GM23248 (cell line): Measurements from ENCODE around the gene KHDRBS2. TPM values are rescaled to one million over a fixed set of nuclear protein-coding genes. Genes with fewer than 3 reads are reported as not detected.
"Not testable (repeated sequence)": the region's sequence is repeated elsewhere in the genome, so short reads cannot be mapped to it uniquely, and the experiment has no call there.

Experiments
- DNase-seq: peaks from one replicate; pipeline ENCODE4 v3.0.0-alpha.2; 2015
- H2AFZ ChIP-seq: fragments of 200-600 bp; sonication (generic); 2 replicates; pipeline ENCODE4 v1.6.1; 2016; ENCODE audit warnings: antibody characterized with exemption
- H3F3A ChIP-seq: fragments of 200-600 bp; sonication (generic); 2 replicates; pipeline ENCODE4 v1.6.1; 2016; ENCODE audit warnings: mild to moderate bottlenecking, antibody characterized with exemption, mixed run types; ENCODE audit not compliant: insufficient read depth
- H3K27ac ChIP-seq: fragments of 200-600 bp; sonication (generic); 2 replicates; pipeline ENCODE4 v1.5.1; 2016; ENCODE audit warnings: mild to moderate bottlenecking
- H3K27me3 ChIP-seq: fragments of 200-600 bp; sonication (generic); replicated peaks from 2 replicates; pipeline ENCODE4 v1.6.1; 2016; ENCODE audit warnings: mild to moderate bottlenecking; ENCODE audit not compliant: insufficient read depth
- H3K36me3 ChIP-seq: fragments of 200-600 bp; sonication (generic); 2 replicates; pipeline ENCODE4 v1.6.1; 2016; ENCODE audit warnings: low read depth, mild to moderate bottlenecking
- H3K4me1 ChIP-seq: fragments of 200-600 bp; sonication (generic); 2 replicates; pipeline ENCODE4 v1.6.1; 2016; ENCODE audit warnings: mild to moderate bottlenecking; ENCODE audit not compliant: insufficient read depth
- H3K4me2 ChIP-seq: fragments of 200-600 bp; sonication (generic); one replicate; pipeline ENCODE4 v1.6.1; 2016; ENCODE audit warnings: mild to moderate bottlenecking; ENCODE audit not compliant: unreplicated experiment
- H3K4me3 ChIP-seq: fragments of 200-600 bp; sonication (generic); 2 replicates; pipeline ENCODE4 v1.5.1; 2016; ENCODE audit warnings: mild to moderate bottlenecking
- H3K79me2 ChIP-seq: fragments of 200-600 bp; sonication (generic); 2 replicates; pipeline ENCODE4 v1.6.1; 2016; ENCODE audit warnings: mild to moderate bottlenecking; ENCODE audit not compliant: insufficient read depth
- H3K9ac ChIP-seq: fragments of 200-600 bp; sonication (generic); 2 replicates; pipeline ENCODE4 v1.6.1; 2016; ENCODE audit warnings: mild to moderate bottlenecking
- H3K9me2 ChIP-seq: fragments of 200-600 bp; sonication (generic); 2 replicates; pipeline ENCODE4 v1.6.1; 2016; ENCODE audit warnings: mixed run types, mild to moderate bottlenecking, moderate library complexity; ENCODE audit not compliant: insufficient read depth
- H3K9me3 ChIP-seq: fragments of 200-600 bp; sonication (generic); one replicate; pipeline ENCODE4 v1.6.1; 2017; ENCODE audit warnings: low read depth
- H4K20me1 ChIP-seq: fragments of 200-600 bp; sonication (generic); 2 replicates; pipeline ENCODE4 v1.6.0; 2016; ENCODE audit not compliant: insufficient read depth
- EZH2 ChIP-seq: fragments of 200-600 bp; sonication (generic); IDR thresholded peaks from 2 replicates; pipeline ENCODE4 v1.6.1; 2018; ENCODE audit warnings: antibody characterized with exemption, mild to moderate bottlenecking; ENCODE audit not compliant: insufficient read depth, poor library complexity, severe bottlenecking
- EZH2phosphoT487 ChIP-seq: fragments of 200-600 bp; sonication (generic); IDR thresholded peaks from 2 replicates; pipeline ENCODE4 v1.6.1; 2018; ENCODE audit warnings: antibody characterized with exemption, moderate library complexity, mild to moderate bottlenecking, low read depth; ENCODE audit not compliant: insufficient read depth
- WGBS, 2 experiments: methylation state at CpG; one replicate each; pipeline ENCODE4 v1.1.6; 2015 to 2017; ENCODE audit warnings: low lambda C conversion rate in 2 of 2, low coverage in 1 of 2; ENCODE audit errors: missing lambda C conversion rate in 2 of 2; 5-methylcytosine and 5-hydroxymethylcytosine counted together
- in situ Hi-C: fragments of 300-500 bp; cut with MboI; formaldehyde crosslinking; loops from 2 replicates; pipeline ENCODE4 v1.15.0; 2020
- polyA plus RNA-seq: library from polyadenylated mRNA; unstranded; fragments of >200 nt; fragmentation: Nextera tagmentation; extraction: Ambion mirVana; gene quantifications from 2 replicates; pipeline ENCODE4 v1.2.1, GENCODE V29; 2016
- total RNA-seq: library from RNA; depleted of rRNA; stranded (reverse); fragments of >200 nt; shearing (Covaris generic); gene quantifications from 2 replicates; pipeline ENCODE4 v1.2.3, GENCODE V29; 2014

KHDRBS2 gene
- total and polyA plus RNA-seq, 2 experiments from 2014 or later = not detected

DNA sequence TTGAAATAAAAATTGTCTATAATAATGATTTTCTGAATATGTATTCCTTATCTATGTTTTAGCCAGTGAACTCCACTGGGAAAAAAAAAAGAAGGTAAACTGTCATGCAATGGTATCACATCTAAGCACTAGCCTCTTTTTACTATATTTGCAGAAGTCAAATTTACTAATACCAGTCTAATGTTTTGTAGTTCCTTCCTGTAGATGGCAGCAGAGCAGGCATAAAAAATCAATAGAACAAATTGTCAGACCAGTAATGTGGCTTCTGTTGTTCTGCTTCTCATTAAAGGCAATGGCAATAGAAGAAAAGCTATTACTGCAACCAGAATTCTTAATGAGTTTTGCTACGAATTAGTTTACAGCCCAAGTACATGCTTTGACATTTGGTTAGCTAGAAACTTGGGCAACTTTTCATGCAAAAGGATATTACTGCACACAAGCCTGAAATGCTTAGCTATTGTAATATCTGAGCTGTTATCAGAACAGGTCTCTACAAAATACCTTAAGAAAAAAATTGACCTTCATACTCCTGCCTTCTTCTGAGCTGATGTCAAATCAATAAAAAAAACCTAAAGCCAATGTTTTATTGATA is 476.9 kb downstream of the KHDRBS2 start:
- no peaks in the 10 kb centered on the region for H3K4me1 ChIP-seq
- no peaks in the 10 kb centered on the region for H3K27me3 ChIP-seq
- H4K20me1 ChIP-seq = no peaks in the 10 kb centered on the region
- WGBS, 2 experiments = 0% methylated on average over 1 of the region's 1 CpG
- DNase-seq = peak; percentile 36
- no peak overlapping the region for H3K9ac ChIP-seq
- no peak overlapping the region for H2AFZ ChIP-seq
- in situ Hi-C loops = no loop called here
- H3K9me3 ChIP-seq = no peaks in the 10 kb centered on the region
- no peaks in the 10 kb centered on the region for H3K79me2 ChIP-seq
- no peak for TF ChIP-seq EZH2phosphoT487
- TF ChIP-seq EZH2 = no peak
- H3K9me2 ChIP-seq = no peaks in the 10 kb centered on the region
- no peak overlapping the region for H3K4me2 ChIP-seq
- H3F3A ChIP-seq = no peaks in the 10 kb centered on the region
- H3K4me3 ChIP-seq = no peak overlapping the region
- H3K36me3 ChIP-seq = no peaks in the 10 kb centered on the region
- H3K27ac ChIP-seq = no peak overlapping the region

DNA sequence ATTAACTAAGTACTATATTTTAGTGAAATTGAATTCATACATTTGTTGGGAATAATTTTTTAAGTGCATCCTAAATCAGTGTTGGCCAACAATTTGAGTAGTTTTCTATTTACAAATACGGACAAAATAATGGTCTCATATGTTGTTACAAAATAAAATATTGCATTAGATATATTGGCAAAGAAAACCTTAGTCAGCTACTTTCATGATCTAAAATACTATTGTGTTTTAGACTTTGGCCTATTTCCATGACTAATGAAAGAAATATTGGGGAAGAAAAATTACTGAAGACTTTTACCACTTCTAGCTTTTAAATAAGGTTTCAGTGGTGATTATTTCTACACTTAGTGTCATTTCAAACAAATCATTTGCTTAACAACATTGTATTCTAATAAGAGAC is 498.0 kb downstream of the KHDRBS2 start:
- no peaks in the 10 kb centered on the region for H4K20me1 ChIP-seq
- DNase-seq = no peak
- no peaks in the 10 kb centered on the region for H3F3A ChIP-seq
- H3K9me3 ChIP-seq = no peaks in the 10 kb centered on the region
- no peak overlapping the region for H3K9ac ChIP-seq
- no peak overlapping the region for H3K27ac ChIP-seq
- no peaks in the 10 kb centered on the region for H3K4me1 ChIP-seq
- no peaks in the 10 kb centered on the region for H3K27me3 ChIP-seq
- TF ChIP-seq EZH2 (no peak), EZH2phosphoT487 (no peak)
- no peaks in the 10 kb centered on the region for H3K79me2 ChIP-seq
- no peak overlapping the region for H3K4me3 ChIP-seq
- H2AFZ ChIP-seq = no peak overlapping the region
- H3K4me2 ChIP-seq = no peak overlapping the region
- 14 to 20% methylated on average over 1 of the region's 1 CpG for WGBS, 2 experiments
- H3K9me2 ChIP-seq = no peaks in the 10 kb centered on the region
- in situ Hi-C loops = no loop called here
- H3K36me3 ChIP-seq = no peaks in the 10 kb centered on the region

- H3K9me3 ChIP-seq, H3K4me2 ChIP-seq, H3K27me3 ChIP-seq, H3K9me2 ChIP-seq, H3K36me3 ChIP-seq, H3K79me2 ChIP-seq, H3K4me3 ChIP-seq, H4K20me1 ChIP-seq, H2AFZ ChIP-seq, DNase-seq, H3K9ac ChIP-seq, H3F3A ChIP-seq, H3K27ac ChIP-seq, H3K4me1 ChIP-seq, in situ Hi-C loops: not testable (repeated sequence)
- WGBS, 2 experiments = 53 to 59% methylated on average over 11 of the region's 11 CpGs
These were observed 516.6 kb downstream of the KHDRBS2 start for GRCh38 chr6:61769446-61769845.

- Histone ChIP-seq H3K4me3 (no peak overlapping the region), H3K4me1 (no peaks in the 10 kb centered on the region), H2AFZ (no peak overlapping the region), H3K9me2 (no peaks in the 10 kb centered on the region), H3K36me3 (no peaks in the 10 kb centered on the region), H4K20me1 (no peaks in the 10 kb centered on the region), H3K4me2 (no peak overlapping the region), H3K79me2 (no peaks in the 10 kb centered on the region), H3K9me3 (no peaks in the 10 kb centered on the region), H3K27ac (no peak overlapping the region), H3K27me3 (no peaks in the 10 kb centered on the region), H3F3A (no peaks in the 10 kb centered on the region), H3K9ac (no peak overlapping the region)
- TF ChIP-seq EZH2 (no peak), EZH2phosphoT487 (no peak)
- 9 to 14% methylated on average over 1 of the region's 1 CpG for WGBS, 2 experiments
- in situ Hi-C loops = no loop called here
- DNase-seq = no peak
These were observed 530.3 kb downstream of the KHDRBS2 start for GRCh38 chr6:61755739-61756138.

DNA sequence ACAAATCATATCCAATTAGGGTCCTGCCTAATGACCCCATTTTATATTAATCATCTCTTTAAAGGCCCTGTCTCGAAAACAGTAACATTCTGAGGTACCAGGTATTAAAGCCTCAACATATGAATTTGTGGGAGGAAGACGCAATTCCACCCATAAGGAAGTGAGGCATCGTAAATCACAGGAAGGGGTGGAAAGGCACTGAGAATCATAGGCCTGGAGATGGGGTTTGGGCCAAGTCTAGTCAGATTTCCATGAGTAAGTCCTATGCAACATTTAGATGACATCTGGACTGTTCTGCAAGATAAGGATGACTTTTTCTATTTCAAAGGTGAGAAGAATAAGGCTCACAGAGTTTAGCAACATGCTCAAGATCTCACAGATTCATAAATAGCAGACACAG is 534.0 kb downstream of the KHDRBS2 start:
- Histone ChIP-seq H3K9ac (no peak overlapping the region), H3K4me3 (no peak overlapping the region), H3K27me3 (no peaks in the 10 kb centered on the region), H3K4me1 (no peaks in the 10 kb centered on the region), H3K27ac (no peak overlapping the region), H3K9me2 (no peaks in the 10 kb centered on the region), H3K36me3 (no peaks in the 10 kb centered on the region), H3K4me2 (no peak overlapping the region), H3F3A (no peaks in the 10 kb centered on the region), H3K79me2 (no peaks in the 10 kb centered on the region), H4K20me1 (no peaks in the 10 kb centered on the region), H3K9me3 (no peaks in the 10 kb centered on the region), H2AFZ (no peak overlapping the region)
- in situ Hi-C loops = no loop called here
- 3 to 8% methylated on average over 3 of the region's 3 CpGs for WGBS, 2 experiments
- no peak for DNase-seq
- TF ChIP-seq EZH2 (no peak), EZH2phosphoT487 (no peak)
